Measurements from ENCODE around the gene CDCP1.
A peak's percentile ranks its signal among the peaks of the same experiment; 100 is the strongest.

DNA sequence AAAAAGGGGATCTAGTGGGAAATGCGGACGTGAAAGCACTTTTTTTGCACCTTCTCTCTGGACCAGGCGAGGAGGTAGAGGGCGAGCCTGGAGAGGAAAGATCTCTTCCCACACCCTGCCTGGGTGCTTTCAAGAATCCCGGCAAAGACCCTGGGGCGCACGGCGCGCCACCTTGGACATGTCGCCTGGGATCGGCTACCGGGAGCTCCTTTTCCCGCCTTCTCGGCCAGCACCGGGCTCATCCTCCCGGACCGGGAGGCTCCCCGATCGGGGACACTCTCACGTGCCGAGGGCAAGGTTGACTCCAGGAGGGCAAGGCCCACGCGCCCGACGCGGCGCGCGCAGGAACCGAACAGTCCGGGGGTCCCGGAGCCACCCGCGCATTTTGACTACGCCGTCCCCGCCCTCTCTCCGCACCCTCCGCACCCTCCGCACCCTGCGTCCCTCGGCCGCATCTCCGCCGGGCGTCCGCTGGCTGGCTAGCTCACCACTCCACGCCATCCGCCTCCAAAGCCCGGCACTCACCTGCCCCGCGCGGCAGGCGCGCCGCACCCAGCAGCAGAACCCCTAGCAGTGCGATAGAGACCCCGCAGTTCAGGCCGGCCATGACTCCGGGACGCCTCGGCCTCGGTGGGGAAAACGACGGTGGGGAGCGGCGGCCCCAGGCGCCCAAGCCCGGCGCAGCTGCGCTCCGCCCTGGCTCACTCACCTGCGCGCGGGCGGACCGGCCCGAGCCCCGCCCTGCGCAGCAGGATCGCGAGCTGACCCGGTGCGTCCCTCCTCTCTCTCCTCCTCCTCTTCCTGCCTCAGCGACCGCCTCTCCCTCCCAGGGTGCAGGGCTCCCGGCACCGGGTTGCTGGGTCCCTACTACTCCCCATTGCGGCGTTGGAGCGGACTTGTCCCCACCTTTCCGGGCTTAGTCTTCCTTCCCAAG lies at the start of gene CDCP1:
- TF ChIP-seq, protein P1, sequence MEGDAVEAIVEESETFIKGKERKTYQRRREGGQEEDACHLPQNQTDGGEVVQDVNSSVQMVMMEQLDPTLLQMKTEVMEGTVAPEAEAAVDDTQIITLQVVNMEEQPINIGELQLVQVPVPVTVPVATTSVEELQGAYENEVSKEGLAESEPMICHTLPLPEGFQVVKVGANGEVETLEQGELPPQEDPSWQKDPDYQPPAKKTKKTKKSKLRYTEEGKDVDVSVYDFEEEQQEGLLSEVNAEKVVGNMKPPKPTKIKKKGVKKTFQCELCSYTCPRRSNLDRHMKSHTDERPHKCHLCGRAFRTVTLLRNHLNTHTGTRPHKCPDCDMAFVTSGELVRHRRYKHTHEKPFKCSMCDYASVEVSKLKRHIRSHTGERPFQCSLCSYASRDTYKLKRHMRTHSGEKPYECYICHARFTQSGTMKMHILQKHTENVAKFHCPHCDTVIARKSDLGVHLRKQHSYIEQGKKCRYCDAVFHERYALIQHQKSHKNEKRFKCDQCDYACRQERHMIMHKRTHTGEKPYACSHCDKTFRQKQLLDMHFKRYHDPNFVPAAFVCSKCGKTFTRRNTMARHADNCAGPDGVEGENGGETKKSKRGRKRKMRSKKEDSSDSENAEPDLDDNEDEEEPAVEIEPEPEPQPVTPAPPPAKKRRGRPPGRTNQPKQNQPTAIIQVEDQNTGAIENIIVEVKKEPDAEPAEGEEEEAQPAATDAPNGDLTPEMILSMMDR (IDR thresholded peaks at IDR 0.05), result no peak
- peak in 1 of 2 donors; percentile 47 for TF ChIP-seq POLR2A (IDR thresholded peaks at IDR 0.05)
